ENCODE results near the gene CDKL5.

The CDKL5 gene

GRCh38 chrX:18702362-18703195, 277.2 kb downstream of the CDKL5 start:
- DNase-seq: no peak
